ENCODE results near the gene ABL2.
"Not testable (repeated sequence)": the region's sequence is repeated elsewhere in the genome, so short reads cannot be mapped to it uniquely, and the experiment has no call there.

The ABL2 gene

DNA sequence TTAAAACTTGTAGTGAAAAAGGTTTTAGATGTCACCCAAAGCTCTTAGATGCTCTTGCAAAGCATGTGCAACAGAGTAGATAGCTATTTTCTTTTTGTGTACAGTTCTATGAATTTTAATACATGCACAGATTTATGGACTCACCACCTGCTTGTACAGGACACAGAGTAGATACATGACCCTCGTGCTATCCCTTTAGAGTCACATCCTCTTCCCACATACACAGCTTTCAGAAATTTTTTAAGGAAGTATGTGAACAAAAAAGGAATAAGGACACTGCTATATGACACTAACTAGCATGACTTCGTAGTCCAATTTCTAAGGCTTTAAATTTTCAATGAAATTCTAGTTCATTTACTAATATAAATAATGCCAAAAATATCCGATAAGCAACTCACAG lies 60.9 kb downstream of the ABL2 start:
- no peak for FAIRE-seq

DNA sequence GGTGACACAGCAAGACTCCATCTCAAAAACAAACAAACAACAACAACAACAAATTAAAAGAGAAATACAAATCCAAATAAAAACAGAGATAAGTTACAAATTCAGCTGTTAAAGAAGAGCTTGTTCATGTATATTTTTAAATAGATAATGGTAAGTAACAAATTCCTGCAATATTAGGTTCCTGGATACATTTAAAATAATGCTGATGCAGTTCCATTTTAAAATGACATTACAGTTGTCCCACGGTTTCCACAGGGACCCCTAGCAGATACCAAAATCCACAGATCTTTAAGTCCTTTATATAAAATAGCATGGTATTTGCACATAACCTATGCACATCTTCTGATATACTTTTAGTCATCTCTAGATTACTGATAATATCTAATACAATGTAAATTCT lies 61.5 kb downstream of the ABL2 start:
- FAIRE-seq: no peak

DNA sequence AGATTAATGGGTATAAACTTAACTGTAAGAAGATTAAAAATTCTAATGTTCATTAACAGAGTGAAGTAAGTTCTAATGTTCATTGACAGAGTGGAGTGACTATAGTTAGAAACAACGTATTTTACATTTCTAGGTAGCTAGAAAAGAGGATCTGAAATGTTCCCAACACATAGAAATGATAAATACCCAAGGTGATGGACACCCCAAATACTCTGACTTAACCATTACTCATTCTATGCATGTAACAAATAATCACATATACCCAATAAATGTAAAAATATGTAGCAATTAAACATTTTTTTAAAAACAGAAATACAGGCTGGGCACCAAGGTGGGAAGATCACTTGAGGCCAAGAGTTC lies 62.1 kb downstream of the ABL2 start:
- FAIRE-seq: no peak

DNA sequence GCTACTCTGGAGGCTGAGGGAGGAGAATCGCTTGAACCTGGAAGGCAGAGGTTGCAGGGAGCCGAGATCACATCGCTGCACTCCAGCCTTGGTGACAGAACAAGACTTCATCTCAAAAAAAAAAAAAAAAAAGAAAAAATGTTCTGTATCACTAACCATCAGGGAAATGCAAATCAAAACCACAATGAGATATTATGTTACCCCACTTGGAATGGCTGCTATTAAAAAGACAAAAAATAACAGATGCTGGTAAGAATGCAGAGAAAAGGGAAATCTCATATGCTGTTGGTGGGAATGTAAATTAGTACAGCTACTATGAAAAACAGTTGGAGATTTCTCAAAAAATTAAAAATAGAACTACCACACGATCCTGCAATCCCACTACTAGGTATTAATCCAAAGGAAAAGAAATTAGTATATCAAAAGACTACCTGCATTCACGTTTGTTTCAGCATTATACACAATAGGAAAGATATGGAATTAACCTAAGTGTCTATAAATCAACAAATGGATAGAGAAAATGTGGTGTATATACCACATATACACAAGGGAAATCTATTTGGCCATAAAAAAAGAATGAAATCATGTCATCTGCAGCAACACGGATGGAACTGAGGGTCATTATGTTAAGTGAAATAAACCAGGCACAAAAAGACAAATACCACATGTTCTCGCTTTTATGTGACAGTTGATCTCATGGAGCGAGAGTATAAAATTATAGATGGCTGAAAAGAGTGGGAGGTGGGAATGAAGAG lies 62.6 kb downstream of the ABL2 start:
- FAIRE-seq: no peak

DNA sequence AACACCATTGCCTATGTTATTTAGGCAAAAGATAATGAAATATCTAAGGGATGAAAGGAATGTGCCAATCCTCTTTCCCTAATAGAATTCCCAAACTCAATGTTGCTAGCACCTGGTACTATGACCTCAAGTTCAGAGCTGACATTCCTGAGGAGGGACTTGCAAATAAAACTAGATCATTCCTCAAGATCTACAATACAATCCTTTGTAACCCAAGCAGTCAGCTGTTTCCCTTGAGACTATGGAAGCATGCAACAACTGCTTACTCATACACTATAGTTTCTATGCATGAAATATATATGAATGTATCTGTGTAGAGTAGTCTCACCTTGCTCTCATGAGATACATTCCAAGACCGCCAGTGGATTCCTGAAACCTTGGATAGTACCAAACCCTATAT lies 65.0 kb downstream of the ABL2 start:
- no peak for FAIRE-seq

DNA sequence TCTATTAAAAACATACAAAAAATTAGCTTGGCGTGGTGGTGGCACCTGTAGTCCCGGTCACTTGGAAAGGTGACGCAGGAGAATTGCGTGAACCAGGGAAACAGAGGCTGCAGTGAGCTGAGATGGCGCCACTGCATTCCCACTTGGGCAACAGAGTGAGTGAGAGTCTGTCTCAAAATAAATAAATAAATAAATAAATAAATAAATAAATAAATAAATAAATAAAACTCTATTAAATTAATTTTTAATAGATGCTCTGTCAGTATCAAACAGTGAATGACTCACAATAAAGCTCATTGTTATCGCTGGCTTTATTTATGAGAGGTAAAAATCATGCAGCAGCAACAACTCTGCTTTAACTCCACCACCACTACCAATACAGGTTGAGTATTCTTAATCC lies 72.8 kb downstream of the ABL2 start:
- FAIRE-seq: no peak

DNA sequence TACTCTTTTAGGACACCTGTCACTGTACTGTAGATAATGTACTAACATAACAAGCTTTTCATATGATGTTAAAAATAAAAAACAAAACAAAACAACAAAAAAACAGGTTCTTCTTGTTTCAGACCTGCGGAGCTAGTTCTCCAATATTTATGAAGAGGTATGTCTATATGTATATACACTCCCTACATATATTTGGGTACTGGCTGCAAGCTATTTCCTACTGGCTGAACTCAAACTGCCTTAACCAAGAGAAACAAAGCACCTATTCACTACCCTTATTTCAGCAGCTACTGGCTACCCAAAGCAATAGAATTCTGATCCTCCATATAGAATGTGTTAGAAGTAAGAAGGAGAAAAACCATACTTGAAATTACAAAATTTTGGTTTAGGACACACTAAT lies 73.5 kb downstream of the ABL2 start:
- no peak for FAIRE-seq

DNA sequence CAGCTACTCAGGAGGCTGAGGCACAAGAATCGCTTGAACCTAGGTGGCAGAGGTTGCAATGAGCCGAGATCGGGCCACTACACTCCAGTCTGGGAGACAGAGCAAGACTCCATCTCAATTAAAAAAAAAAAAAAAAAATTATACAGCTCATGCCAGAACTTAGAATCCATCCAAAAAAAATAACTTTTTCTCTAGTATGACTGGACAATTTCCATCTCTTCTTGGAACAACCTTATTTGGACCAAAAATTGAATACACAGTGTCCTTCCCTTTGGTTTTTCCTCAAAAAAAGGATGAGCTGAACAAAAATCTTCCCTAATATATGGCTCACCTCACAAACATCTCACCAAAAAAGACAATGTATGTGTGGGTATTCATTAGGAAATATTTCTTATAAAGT lies 73.9 kb downstream of the ABL2 start:
- no peak for FAIRE-seq

DNA sequence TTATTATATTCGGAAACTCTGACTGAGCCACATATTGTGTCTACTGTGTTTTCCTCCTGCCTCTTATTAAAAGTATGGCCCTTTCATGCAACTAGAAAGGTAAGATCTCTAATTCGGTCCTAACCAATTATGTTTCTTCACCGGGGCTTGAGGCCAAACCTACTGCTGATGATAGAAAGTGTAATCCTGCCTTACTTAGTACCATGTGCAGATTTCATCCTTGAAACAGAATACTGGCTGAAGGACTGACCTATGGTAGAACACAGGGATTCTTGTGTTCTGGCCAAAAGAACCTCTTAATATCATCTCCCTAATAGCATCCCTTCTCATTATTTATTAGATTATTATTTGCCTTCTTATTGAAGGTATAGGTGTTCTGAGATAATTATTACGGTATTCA lies 75.0 kb downstream of the ABL2 start:
- no peak for FAIRE-seq

DNA sequence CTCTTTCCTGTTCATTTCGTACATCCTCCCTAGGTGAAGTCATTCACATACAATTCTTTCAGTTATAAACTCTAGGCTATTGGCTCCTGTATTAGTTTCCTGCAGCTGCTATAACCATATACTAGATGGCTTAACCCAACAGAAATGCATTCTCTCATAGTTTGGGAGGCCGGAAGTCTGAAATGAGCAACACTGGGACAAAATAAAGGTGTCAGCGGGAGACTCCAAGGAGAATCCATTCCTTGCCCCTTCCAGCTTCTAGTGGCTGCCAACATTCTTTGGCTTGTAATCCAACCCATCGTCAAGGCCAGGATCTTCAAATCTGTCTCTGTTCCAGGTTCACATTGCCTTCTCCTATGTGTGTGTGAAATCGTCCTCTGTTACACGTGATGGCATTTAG lies 76.3 kb downstream of the ABL2 start:
- no peak for FAIRE-seq

DNA sequence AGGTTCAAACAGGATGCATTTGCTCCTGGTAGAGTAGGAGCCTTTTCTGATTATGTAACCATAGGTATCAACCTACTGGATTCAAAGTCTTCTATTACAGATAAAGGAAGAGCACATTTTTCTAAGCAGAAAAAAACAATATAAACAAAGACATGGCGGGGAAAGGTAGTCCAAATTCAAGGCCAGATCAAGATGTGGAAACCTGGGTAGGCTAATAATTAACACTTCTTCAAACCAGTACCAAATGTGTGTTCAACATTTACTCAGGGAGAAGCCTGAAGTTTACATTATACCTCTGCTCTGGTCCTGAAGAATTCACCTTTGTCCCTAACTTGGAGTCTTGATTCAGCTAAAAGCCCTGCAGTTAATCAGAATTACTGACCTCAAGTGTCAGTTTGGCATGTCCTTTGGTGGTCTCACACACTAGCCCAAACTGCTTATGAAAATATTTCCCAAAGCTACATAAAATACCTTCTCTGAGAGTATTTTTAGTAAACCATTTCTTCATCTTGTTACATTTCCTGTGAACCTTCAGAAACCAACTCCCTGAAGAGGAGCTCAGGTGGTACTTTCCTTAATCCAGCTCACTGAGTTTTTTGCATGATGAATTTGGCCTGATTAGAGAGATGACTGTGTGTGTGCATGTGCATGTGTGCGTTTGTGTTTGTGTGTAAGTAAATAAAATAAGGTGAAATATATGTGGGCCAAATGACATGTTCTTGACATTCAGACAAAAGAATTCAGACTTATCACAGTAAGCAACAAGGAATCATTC lies 77.4 kb downstream of the ABL2 start:
- no peak for FAIRE-seq

DNA sequence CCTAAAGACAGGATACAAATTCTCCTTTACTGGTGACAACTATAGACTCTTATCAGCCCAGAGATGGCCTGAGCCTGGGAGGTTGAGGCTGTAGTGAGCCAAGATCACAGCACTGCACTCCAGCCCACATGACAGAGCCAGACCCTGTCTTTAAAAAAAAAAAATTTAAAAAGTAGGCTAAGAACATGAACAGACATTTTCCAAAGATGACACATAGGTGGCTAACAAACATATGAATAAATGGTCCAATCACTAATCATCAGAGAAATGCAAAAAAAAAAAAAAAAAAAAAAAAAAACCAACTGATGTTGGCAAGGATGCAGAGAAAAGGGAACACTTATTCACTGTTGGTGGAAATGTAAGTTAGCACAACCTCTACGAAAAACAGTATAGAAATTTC lies 82.6 kb downstream of the ABL2 start:
- no peak for FAIRE-seq

DNA sequence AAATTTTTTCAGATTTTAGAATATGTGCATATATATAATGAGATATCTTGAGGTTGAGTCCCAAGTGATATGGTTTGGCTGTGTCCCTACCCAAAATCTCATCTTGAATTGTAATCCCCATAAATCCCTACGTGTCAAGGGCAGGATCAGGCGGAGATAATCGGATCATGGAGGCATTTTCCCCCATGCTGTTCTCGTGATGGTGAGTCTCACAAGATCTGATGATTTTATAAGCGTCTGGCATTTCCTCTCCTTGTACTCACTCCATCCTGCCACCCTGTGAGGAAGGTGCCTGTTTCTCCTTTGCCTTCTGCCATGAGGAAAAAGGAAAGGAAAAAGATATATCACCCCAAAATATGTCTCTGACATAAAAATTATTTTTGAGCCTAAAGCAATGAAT lies 83.0 kb downstream of the ABL2 start:
- FAIRE-seq: no peak

DNA sequence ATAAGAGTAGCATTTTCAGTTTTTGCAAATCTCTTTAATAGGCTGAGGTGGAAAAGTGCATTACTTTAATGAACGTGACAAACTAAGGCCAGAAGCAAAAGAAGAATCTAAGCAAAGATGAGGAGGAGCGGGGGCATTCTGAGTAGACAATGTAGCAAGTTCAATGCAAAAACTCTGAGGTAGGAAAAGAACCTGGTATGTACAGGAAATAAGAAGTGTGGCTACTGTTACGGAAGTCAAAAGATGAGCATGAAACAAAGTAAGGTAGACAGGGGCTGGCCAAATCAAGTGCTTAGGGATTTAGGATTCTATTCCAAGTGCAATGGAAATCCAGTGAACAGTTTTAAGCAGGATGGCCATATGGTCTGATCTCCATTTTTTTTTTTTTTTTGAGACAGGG lies 84.0 kb downstream of the ABL2 start:
- FAIRE-seq: no peak

DNA sequence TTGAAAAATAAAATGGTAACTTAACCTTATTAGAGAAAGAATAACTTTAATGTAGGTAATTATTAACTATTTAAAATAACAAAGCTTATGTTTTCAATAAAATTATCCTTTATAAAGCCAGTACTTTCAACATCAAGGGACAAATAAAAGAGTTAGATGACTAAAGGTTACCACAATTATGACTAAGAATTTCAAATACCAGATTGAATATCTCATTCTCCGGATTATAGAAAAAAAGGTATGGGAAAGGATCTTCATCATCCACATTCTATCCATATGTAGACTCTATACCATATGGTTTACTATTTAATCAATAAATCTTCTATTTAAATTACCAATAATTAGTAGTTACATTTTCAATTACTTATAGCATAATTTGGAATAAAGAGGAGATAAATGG lies 84.9 kb downstream of the ABL2 start:
- FAIRE-seq: peak; percentile 42

DNA sequence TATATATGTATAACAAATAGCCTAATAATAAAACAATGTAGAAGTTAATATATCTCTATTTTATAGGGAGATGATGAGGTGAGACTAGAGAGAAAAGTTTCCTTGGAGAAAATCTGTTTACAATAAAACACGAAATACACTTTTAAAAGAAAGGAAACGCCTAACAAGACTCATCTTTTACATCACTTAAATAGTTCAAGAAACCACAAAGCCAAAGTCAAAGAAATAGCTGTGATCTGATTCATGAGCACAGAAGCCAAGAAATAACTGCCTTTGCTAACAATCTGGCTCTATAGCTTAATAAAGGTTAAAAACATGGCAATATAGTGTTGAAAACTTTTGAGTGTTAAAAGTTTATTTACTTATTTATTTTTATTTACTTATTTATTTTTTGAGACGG lies 86.2 kb downstream of the ABL2 start:
- no peak for FAIRE-seq

DNA sequence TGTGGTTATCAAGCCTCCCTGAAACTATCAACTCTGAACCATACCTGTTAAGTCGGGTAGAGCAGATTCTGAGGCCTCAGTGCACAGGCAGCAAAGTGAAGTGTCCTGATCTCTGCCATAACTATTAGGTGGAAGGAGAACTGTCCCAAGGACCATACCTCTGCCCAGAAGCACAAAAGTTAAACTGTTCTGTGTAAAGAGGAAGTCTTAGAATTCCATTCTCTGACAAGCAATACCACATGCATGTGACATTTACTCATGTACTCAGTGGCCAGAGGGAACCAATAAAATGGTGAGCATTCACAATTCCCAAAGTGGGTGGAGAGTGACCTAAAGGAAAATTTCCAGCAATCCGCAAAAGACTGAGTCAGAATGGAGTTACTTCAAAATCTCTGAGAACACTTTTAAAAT lies 86.6 kb downstream of the ABL2 start:
- peak; percentile 99 for FAIRE-seq

DNA sequence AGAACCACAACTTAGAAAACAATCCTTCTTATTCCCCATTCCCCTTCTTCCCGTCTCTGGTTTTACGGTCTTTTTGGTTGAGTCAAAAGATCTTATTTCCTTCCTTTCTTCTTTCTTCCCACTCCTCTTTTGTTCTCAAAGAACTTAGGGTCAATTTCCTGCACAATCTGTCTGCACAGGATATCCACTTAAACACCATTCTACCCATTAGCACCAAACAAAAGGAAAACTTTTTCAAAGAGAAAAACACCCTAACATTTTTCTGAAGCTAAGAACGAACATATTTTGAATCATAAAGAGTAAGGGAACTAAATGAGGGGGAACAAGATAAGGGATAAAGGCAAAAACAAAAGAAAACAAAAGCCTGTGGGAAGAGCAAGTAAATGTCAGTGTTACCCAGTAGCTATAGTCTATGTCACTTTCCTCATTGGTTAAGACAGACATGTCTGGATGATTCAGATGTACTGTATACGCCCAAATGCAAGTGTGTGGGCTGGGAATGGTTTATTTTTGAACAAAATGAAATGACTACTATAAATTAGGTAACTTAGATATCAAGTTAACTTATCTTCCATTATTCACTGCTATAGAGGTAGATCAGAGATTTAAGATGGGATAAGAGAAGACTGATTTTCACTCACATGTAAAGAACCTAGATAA lies 87.8 kb downstream of the ABL2 start:
- peak; percentile 13 for FAIRE-seq

DNA sequence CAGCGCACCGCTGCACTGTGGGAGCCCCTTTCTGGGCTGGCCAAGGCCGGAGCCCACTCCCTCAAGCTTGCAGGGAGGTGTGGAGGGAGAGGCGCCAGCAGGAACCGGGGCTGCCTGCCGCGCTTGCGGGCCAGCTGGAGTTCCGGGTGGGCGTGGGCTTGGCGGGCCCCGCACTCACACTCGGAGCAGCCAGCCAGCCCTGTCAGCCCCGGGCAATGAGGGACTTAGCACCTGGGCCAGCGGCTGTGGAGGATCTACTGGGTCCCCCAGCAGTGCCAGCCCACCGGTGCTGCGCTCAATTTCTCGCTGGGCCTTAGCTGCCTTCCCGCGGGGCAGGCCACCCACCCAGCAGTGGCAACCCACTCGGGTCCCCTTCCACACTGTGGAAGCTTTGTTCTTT lies 90.7 kb downstream of the ABL2 start:
- not testable (repeated sequence) for FAIRE-seq

DNA sequence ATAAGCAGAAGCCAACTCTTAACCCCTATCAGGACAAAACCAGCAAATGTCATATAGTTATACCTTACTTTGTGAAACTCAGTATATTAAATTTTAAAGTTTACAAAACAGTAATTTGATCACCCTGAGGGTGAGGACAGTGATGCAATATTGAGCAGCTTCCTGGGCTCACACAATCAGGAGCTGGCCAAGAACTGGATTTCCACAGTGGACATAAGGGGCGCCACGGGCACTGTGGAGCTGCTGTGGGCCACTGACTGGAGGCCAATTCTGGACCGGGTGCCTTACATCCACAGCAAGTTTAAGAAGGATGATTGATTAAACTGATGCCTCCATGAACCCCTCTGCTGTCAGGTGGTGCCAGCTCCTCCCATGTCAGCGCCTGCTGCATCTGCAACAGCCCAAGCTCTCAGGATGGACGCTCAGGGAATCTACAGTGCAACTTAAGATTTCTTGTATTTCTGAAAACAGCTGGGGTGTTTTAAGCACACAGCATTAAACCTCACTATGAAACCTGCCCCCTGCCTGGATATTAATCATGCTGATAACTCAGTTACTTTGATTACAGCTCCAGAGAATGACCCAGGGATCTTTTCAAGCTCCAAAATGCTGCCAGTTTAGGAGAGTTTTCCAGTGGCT lies 91.7 kb downstream of the ABL2 start:
- FAIRE-seq: no peak

DNA sequence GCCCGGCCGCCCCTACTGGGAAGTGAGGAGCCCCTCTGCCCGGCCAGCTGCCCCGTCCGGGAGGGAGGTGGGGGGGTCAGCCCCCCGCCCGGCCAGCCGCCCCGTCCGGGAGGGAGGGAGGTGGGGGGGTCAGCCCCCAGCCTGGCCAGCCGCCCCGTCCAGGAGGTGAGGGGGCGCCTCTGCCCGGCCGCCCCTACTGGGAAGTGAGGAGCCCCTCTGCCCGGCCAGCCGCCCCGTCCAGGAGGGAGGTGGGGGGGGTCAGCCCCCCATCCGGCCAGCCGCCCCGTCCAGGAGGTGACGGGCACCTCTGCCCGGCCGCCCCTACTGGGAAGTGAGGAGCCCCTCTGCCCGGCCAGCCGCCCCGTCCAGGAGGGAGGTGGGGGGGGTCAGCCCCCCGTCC lies 93.8 kb downstream of the ABL2 start:
- FAIRE-seq: not testable (repeated sequence)

DNA sequence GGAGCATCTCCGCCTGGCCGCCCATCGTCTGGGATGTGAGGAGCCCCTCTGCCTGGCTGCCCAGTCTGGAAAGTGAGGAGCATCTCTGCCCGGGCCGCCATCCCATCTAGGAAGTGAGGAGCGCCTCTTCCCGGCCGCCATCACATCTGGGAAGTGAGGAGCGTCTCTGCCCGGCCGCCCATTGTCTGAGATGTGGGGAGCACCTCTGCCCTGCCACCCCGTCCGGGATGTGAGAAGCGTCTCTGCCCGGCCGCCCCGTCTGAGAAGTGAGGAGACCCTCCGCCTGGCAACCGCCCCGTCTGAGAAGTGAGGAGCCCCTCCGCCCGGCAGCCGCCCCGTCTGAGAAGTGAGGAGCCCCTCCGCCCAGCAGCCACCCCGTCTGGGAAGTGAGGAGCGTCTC lies 94.3 kb downstream of the ABL2 start:
- not testable (repeated sequence) for FAIRE-seq

DNA sequence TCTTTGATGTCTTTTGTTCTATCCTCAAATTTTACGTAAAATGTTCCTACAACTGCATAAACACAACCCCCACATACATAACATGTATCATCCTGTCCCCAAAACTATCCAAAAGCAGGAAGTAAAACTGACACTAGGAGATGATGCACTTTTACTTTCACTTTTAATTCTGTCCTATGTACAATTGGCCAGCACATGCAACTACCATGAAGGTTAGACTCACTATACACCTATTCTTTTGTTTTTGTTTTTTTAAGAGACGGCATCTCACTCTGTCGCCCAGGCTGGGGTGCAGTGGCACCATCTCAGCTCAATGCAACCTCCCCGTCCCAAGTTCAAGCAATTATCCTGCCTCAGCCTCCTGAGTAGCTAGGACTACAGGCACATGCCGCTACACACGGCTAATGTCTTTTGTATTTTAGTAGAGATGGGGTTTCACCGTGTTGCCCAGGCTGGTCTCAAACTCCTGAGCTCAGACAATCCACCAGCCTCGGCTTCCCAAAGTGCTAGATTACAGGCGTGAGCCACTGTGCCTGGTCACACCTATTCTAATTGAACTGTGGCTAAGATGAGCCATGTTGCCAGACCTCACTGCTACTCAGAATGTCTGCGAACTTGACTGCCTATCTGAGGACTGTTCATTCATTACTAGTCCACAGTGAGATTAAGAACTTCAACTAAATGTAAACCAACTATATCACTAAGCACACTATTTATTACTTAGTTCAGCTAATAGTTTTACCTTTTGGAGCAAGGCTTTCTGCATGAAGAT lies 99.6 kb downstream of the ABL2 start:
- no peak for FAIRE-seq
